Activated CD4-positive, alpha-beta T cell treated with anti-CD3 and anti-CD28 coated beads for 4 hours (primary cell): ENCODE results near the gene SLC15A5.

ENCODE experiments used
- DNase-seq, 2 donors: peaks; one replicate each; pipeline ENCODE4 v3.0.0-alpha.2; 2020

SLC15A5 gene

GRCh38 chr12:16260206-16260605 is 17.3 kb downstream of the SLC15A5 start:
- DNase-seq = no peak

GRCh38 chr12:16258963-16259362 is 18.5 kb downstream of the SLC15A5 start:
- DNase-seq = no peak

GRCh38 chr12:16246264-16246663 is 31.2 kb downstream of the SLC15A5 start:
- DNase-seq = no peak

GRCh38 chr12:16245209-16245608 is 32.3 kb downstream of the SLC15A5 start:
- DNase-seq = no peak

GRCh38 chr12:16243487-16244412 is 33.7 kb downstream of the SLC15A5 start:
- DNase-seq = no peak

GRCh38 chr12:16241346-16241745 is 36.1 kb downstream of the SLC15A5 start:
- DNase-seq = no peak

- no peak for DNase-seq
These were observed 38.8 kb downstream of the SLC15A5 start for GRCh38 chr12:16238661-16239060.

- DNase-seq = no peak
These were observed 47.8 kb downstream of the SLC15A5 start for GRCh38 chr12:16229676-16230075.

GRCh38 chr12:16228067-16228466 is 49.4 kb downstream of the SLC15A5 start:
- DNase-seq = no peak

- DNase-seq = no peak
These were observed 51.8 kb downstream of the SLC15A5 start for GRCh38 chr12:16225692-16226091.

GRCh38 chr12:16224196-16224595 is 53.3 kb downstream of the SLC15A5 start:
- DNase-seq = no peak

GRCh38 chr12:16221776-16222175 is 55.7 kb downstream of the SLC15A5 start:
- no peak for DNase-seq

GRCh38 chr12:16220120-16220519 is 57.4 kb downstream of the SLC15A5 start:
- no peak for DNase-seq

GRCh38 chr12:16218934-16219751 is 58.3 kb downstream of the SLC15A5 start:
- DNase-seq = no peak

- DNase-seq = no peak
These were observed 59.3 kb downstream of the SLC15A5 start for GRCh38 chr12:16218234-16218633.

GRCh38 chr12:16211731-16212130 is 65.8 kb downstream of the SLC15A5 start:
- no peak for DNase-seq

GRCh38 chr12:16198884-16199283 is 78.6 kb downstream of the SLC15A5 start:
- DNase-seq = no peak

- no peak for DNase-seq
These were observed 79.9 kb downstream of the SLC15A5 start for GRCh38 chr12:16197600-16197999.

GRCh38 chr12:16189849-16190248 is 87.6 kb downstream of the SLC15A5 start:
- DNase-seq = no peak

- no peak for DNase-seq
These were observed 89.8 kb downstream of the SLC15A5 start for GRCh38 chr12:16187660-16188059.

GRCh38 chr12:16184681-16185080 is 92.8 kb downstream of the SLC15A5 start:
- DNase-seq = no peak

GRCh38 chr12:16183541-16183940 is 93.9 kb downstream of the SLC15A5 start:
- no peak for DNase-seq

- DNase-seq = no peak
These were observed 101.6 kb downstream of the SLC15A5 start for GRCh38 chr12:16175840-16176239.

GRCh38 chr12:16174282-16174681 is 103.2 kb downstream of the SLC15A5 start:
- no peak for DNase-seq
